HepG2 (cell line): ENCODE results near the gene PSENEN. TPM values are rescaled to one million over a fixed set of nuclear protein-coding genes. Genes with fewer than 3 reads are reported as not detected.

Source experiments
- ATRX ChIP-seq: sonication (generic); formaldehyde crosslinking; IDR thresholded peaks from 2 replicates; pipeline ENCODE4 v1.4.0; 2020; ENCODE audit warnings: missing genetic modification reagents, borderline replicate concordance
- CCDC6 ChIP-seq: sonication (generic); formaldehyde crosslinking; IDR thresholded peaks from 2 replicates; pipeline ENCODE4 v1.8.1; 2022; ENCODE audit warnings: mild to moderate bottlenecking, missing genetic modification reagents, moderate library complexity
- E2F2 ChIP-seq: sonication (generic); formaldehyde crosslinking; IDR thresholded peaks from 2 replicates; pipeline ENCODE4 v1.4.0; 2020; ENCODE audit warnings: missing genetic modification reagents, borderline replicate concordance
- GPN1 ChIP-seq: sonication (generic); formaldehyde crosslinking; IDR thresholded peaks from 2 replicates; pipeline ENCODE4 v1.5.1; 2020; ENCODE audit warnings: missing genetic modification reagents, borderline replicate concordance
- KDM2A ChIP-seq: sonication (generic); formaldehyde crosslinking; IDR thresholded peaks from 2 replicates; pipeline ENCODE4 v1.4.0; 2020; ENCODE audit warnings: low read depth, missing genetic modification reagents, borderline replicate concordance
- KLF6 ChIP-seq: IDR thresholded peaks from 2 replicates; pipeline ENCODE4 v1.8.0; 2016; ENCODE audit warnings: missing biosample characterization, missing genetic modification reagents
- MTF1 ChIP-seq: sonication (generic); formaldehyde crosslinking; IDR thresholded peaks from 2 replicates; pipeline ENCODE4 v1.5.0; 2020; ENCODE audit warnings: missing genetic modification reagents
- MTF2 ChIP-seq: sonication (generic); formaldehyde crosslinking; IDR thresholded peaks from 2 replicates; pipeline ENCODE4 v1.5.0; 2020; ENCODE audit warnings: missing genetic modification reagents, borderline replicate concordance
- MXD4 ChIP-seq: IDR thresholded peaks from 2 replicates; pipeline ENCODE4 v1.6.1; 2016; ENCODE audit warnings: mild to moderate bottlenecking, missing biosample characterization, missing genetic modification reagents
- NFATC3 ChIP-seq: sonication (generic); formaldehyde crosslinking; IDR thresholded peaks from 2 replicates; pipeline ENCODE4 v1.5.1; 2020; ENCODE audit warnings: mild to moderate bottlenecking, missing genetic modification reagents
- NFE2L2 ChIP-seq: fragments of 150-350 bp; IDR thresholded peaks from 2 replicates; pipeline ENCODE4 v1.6.1; 2014; ENCODE audit warnings: low read length
- NONO ChIP-seq, 2 experiments: fragments of 450-650 bp in 1 of 2; sonication (generic) in 1 of 2; formaldehyde crosslinking in 1 of 2; IDR thresholded peaks in 1 of 2; conservative IDR thresholded peaks in 1 of 2; 2 replicates each; pipeline versions ENCODE4 v1.6.1 to v1.8.0; 2017 to 2022; ENCODE audit warnings: mild to moderate bottlenecking in 1 of 2, missing genetic modification reagents in 1 of 2, moderate library complexity in 1 of 2
- PCBP1 ChIP-seq: fragments of 200-400 bp; formaldehyde crosslinking; IDR thresholded peaks from 2 replicates; pipeline ENCODE4 v1.6.1; 2017; ENCODE audit warnings: mild to moderate bottlenecking, low read depth, low read length, borderline replicate concordance
- RARA ChIP-seq: IDR thresholded peaks from 2 replicates; pipeline ENCODE4 v1.6.1; 2016; ENCODE audit warnings: missing genetic modification reagents, missing compliant biosample characterization
- TCF7 ChIP-seq: sonication (generic); IDR thresholded peaks from 2 replicates; pipeline ENCODE4 v1.6.1; 2016; ENCODE audit warnings: antibody characterized with exemption, low read depth
- TMF1 ChIP-seq: sonication (generic); formaldehyde crosslinking; IDR thresholded peaks from 2 replicates; pipeline ENCODE4 v1.8.1; 2022; ENCODE audit warnings: low read depth, missing genetic modification reagents
- TRIM24 ChIP-seq: sonication (generic); formaldehyde crosslinking; IDR thresholded peaks from 2 replicates; pipeline ENCODE4 v1.8.0; 2022; ENCODE audit warnings: mild to moderate bottlenecking, missing genetic modification reagents
- ZKSCAN1 ChIP-seq: fragments of 150-350 bp; IDR thresholded peaks from 2 replicates; pipeline ENCODE4 v1.6.1; 2014; ENCODE audit warnings: low read length
- ZNF10 ChIP-seq: sonication (generic); formaldehyde crosslinking; IDR thresholded peaks from 2 replicates; pipeline ENCODE4 v1.4.0; 2020; ENCODE audit warnings: mild to moderate bottlenecking, low read depth, missing genetic modification reagents, borderline replicate concordance
- ZNF20 ChIP-seq: sonication (generic); formaldehyde crosslinking; IDR thresholded peaks from 2 replicates; pipeline ENCODE4 v1.4.0; 2020; ENCODE audit warnings: mild to moderate bottlenecking, moderate library complexity, missing genetic modification reagents
- ZNF317 ChIP-seq: sonication (generic); formaldehyde crosslinking; IDR thresholded peaks from 2 replicates; pipeline ENCODE4 v1.5.0; 2020; ENCODE audit warnings: mild to moderate bottlenecking, missing genetic modification reagents
- ZNF337 ChIP-seq: sonication (generic); formaldehyde crosslinking; IDR thresholded peaks from 2 replicates; pipeline ENCODE4 v1.5.1; 2020; ENCODE audit warnings: missing genetic modification reagents, low read depth, mild to moderate bottlenecking, borderline replicate concordance
- ZNF430 ChIP-seq: sonication (generic); formaldehyde crosslinking; IDR thresholded peaks from 2 replicates; pipeline ENCODE4 v1.9.0; 2021; ENCODE audit warnings: mild to moderate bottlenecking, missing genetic modification reagents
- ZNF460 ChIP-seq: sonication (generic); formaldehyde crosslinking; IDR thresholded peaks from 2 replicates; pipeline ENCODE4 v1.5.1; 2020; ENCODE audit warnings: missing genetic modification reagents, mild to moderate bottlenecking, borderline replicate concordance
- ZNF550 ChIP-seq: sonication (generic); formaldehyde crosslinking; IDR thresholded peaks from 2 replicates; pipeline ENCODE4 v1.4.0; 2020; ENCODE audit warnings: mild to moderate bottlenecking, missing genetic modification reagents, borderline replicate concordance
- ZNF552 ChIP-seq: sonication (generic); formaldehyde crosslinking; IDR thresholded peaks from 2 replicates; pipeline ENCODE4 v1.9.0; 2022; ENCODE audit warnings: missing genetic modification reagents, mild to moderate bottlenecking, borderline replicate concordance
- ZNF709 ChIP-seq: sonication (generic); formaldehyde crosslinking; IDR thresholded peaks from 2 replicates; pipeline ENCODE4 v1.5.0; 2020; ENCODE audit warnings: mild to moderate bottlenecking, missing genetic modification reagents
- ZNF790 ChIP-seq: sonication (generic); formaldehyde crosslinking; IDR thresholded peaks from 2 replicates; pipeline ENCODE4 v1.8.0; 2022; ENCODE audit warnings: missing genetic modification reagents, mild to moderate bottlenecking, borderline replicate concordance
- polyA plus RNA-seq, 8 experiments: library from polyadenylated mRNA; depleted of rRNA in 3 of 8; stranded (reverse) in 7 of 8; unstranded in 1 of 8; fragments of >200 nt; fragmentation: Illumina TruSeq in 4 of 8; extraction: Trizol in 4 of 8; gene quantifications; 2 replicates each; pipeline versions ENCODE4 v1.2.1 to v1.2.3, GENCODE V29; 2011 to 2016; ENCODE audit warnings: low read depth in 4 of 8, missing spikeins in 1 of 8, mixed read lengths in 1 of 8; ENCODE audit not compliant: insufficient read depth in 1 of 8
- total RNA-seq, 5 experiments: library from RNA; depleted of rRNA; stranded (reverse); fragments of >200 nt; fragmentation: Illumina TruSeq; extraction: Trizol; gene quantifications; 2 replicates each; pipeline ENCODE4 v1.2.3, GENCODE V29; 2016; ENCODE audit warnings: low read depth in 1 of 5
- TF ChIP-seq, protein P1 (sequence below): sonication (generic); formaldehyde crosslinking; conservative IDR thresholded peaks from 2 replicates; pipeline ENCODE4 v1.4.0; 2020; ENCODE audit warnings: missing genetic modification reagents

Gene PSENEN
- total and polyA plus RNA-seq, 2 of the 13 experiments (the other 11 are each of a cell fraction or from before 2014, with no cell fraction given) = 16.9 to 34.2 TPM

GRCh38 chr19:35757749-35758608 is 12.5 kb downstream of the PSENEN start, which contains the start of gene PROSER3 (continued):
- TF ChIP-seq RARA (CRISPR knock-in tag) (no peak), ZKSCAN1 (no peak), ZNF337 (CRISPR knock-in tag) (no peak), ATRX (CRISPR knock-in tag) (no peak), E2F2 (CRISPR knock-in tag) (peak; percentile 89; the same call in 1 of the 2 replicates), PCBP1 (peak; percentile 53; the same call in 1 of the 2 replicates), ZNF552 (CRISPR knock-in tag) (no peak), CCDC6 (CRISPR knock-in tag) (no peak), ZNF709 (no peak), KDM2A (CRISPR knock-in tag) (peak; percentile 69), ZNF460 (CRISPR knock-in tag) (no peak), ZNF317 (no peak), ZNF430 (CRISPR knock-in tag) (no peak), TRIM24 (CRISPR knock-in tag) (no peak), ZNF550 (CRISPR knock-in tag) (no peak), NFE2L2 (no peak), ZNF20 (CRISPR knock-in tag) (no peak), GPN1 (CRISPR knock-in tag) (no peak), TCF7 (peak; percentile 50), TMF1 (CRISPR knock-in tag) (no peak), KLF6 (CRISPR knock-in tag) (peak; percentile 32; the same call in 1 of the 2 replicates), NONO (IDR thresholded peaks at IDR 0.05) (no peak), NONO (CRISPR knock-in tag; conservative IDR thresholded peaks at IDR 0.05) (no peak), ZNF10 (no peak), MTF1 (CRISPR knock-in tag) (no peak), ZNF790 (CRISPR knock-in tag) (no peak), MTF2 (CRISPR knock-in tag) (no peak), MXD4 (CRISPR knock-in tag) (peak; percentile 66; the same call in 1 of the 2 replicates), NFATC3 (CRISPR knock-in tag) (no peak)
- TF ChIP-seq, protein P1, sequence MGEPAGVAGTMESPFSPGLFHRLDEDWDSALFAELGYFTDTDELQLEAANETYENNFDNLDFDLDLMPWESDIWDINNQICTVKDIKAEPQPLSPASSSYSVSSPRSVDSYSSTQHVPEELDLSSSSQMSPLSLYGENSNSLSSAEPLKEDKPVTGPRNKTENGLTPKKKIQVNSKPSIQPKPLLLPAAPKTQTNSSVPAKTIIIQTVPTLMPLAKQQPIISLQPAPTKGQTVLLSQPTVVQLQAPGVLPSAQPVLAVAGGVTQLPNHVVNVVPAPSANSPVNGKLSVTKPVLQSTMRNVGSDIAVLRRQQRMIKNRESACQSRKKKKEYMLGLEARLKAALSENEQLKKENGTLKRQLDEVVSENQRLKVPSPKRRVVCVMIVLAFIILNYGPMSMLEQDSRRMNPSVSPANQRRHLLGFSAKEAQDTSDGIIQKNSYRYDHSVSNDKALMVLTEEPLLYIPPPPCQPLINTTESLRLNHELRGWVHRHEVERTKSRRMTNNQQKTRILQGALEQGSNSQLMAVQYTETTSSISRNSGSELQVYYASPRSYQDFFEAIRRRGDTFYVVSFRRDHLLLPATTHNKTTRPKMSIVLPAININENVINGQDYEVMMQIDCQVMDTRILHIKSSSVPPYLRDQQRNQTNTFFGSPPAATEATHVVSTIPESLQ (CRISPR knock-in tag) = no peak
